ENCODE results near the gene ENAH.

DNA sequence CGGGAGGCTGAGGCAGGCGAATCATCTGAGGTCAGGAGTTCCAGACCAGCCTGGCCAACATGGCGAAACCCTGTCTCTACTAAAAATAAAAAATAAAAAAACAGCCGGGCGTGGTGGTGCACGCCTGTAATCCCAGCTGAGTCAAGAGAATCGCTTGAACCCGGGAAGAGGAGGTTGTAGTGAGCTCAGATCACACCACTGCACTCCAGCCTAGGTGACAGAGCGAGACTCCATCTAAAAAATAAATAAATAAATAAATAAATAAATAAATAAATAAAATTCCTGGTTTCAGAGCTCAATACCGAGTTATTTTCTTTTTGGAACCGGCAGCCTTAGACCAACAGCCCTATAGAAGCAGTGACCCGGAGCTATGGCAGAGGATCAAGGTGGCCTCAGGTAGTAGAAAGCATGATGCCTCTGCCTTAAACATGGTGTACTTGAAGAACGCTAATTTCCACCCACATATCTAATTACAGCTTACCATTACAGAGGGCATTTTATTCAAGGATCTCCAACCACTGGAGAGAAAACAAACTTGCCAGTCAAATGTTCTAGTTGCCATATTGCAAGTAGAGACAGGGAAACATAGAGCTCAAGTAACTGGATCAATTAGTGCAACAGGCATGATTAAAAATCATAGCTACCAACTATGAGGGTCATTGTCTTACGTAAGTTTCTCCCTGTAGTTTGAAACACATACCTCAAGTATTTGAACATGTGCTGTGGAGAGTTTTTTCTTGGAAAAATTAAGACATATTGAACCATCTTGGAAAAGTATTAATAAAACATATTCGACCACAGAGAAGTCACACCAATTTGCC lies 2.0 kb upstream of the ENAH start:
- no peak for TF ChIP-seq POLR2A (IDR thresholded peaks at IDR 0.05)
- TF ChIP-seq, protein P1, sequence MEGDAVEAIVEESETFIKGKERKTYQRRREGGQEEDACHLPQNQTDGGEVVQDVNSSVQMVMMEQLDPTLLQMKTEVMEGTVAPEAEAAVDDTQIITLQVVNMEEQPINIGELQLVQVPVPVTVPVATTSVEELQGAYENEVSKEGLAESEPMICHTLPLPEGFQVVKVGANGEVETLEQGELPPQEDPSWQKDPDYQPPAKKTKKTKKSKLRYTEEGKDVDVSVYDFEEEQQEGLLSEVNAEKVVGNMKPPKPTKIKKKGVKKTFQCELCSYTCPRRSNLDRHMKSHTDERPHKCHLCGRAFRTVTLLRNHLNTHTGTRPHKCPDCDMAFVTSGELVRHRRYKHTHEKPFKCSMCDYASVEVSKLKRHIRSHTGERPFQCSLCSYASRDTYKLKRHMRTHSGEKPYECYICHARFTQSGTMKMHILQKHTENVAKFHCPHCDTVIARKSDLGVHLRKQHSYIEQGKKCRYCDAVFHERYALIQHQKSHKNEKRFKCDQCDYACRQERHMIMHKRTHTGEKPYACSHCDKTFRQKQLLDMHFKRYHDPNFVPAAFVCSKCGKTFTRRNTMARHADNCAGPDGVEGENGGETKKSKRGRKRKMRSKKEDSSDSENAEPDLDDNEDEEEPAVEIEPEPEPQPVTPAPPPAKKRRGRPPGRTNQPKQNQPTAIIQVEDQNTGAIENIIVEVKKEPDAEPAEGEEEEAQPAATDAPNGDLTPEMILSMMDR (IDR thresholded peaks at IDR 0.05): no peak
- no peak for TF ChIP-seq EP300 (IDR thresholded peaks at IDR 0.05)
